Cortex of kidney (tissue), 1 donor: ENCODE data around the gene SLFN14.
"Not testable (repeated sequence)": the region's sequence is repeated elsewhere in the genome, so short reads cannot be mapped to it uniquely, and the experiment has no call there.

ENCODE experiments used
- DNase-seq: peaks from one replicate; lab custom pipeline; 2025; lab: John Stamatoyannopoulos, UW

SLFN14 gene

DNA sequence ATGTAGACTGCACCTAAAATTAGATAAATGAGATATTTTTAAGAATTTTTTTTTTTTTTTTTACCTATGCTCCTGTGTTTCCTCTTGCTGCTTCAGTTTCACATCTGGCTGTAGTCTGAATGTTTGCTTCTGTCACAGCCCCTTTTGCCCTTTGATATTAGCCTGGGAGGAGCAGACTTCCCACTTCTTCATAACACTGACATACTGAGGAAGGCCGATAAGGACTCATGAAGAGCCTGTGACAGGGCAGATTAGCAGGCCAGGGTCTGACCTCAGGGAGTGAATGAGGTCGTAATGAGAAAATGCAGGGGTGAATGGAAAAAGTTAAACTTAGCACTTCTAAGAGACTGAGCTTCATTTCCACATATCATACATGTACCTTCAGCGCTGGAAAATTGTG, at the start of gene SLFN14:
Gene SLFN14 (minus strand): TSS at position 117 of the 400 bp plus-strand sequence. CDS start 2,757 bp downstream, outside the sequence.
- DNase-seq, result no peak

DNA sequence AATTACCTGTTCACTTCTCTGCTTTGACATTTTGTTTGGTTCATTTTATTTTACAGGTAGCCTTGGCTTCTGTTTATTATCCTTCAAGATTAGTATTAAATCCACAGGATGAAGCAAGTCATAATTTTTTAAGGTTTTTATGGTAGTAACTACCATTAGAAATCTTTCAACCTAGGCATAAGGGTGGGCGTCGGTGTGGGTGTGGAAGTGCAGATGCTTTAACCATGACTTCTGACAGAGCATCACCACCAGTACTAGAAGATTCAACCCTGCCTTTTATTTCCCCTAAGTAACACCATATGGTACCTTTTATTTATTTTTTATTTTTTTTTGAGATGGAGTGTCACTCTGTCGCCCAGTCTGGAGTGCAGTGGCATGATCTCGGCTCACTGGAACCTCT, 49.2 kb upstream of the SLFN14 start:
- DNase-seq, result no peak

DNA sequence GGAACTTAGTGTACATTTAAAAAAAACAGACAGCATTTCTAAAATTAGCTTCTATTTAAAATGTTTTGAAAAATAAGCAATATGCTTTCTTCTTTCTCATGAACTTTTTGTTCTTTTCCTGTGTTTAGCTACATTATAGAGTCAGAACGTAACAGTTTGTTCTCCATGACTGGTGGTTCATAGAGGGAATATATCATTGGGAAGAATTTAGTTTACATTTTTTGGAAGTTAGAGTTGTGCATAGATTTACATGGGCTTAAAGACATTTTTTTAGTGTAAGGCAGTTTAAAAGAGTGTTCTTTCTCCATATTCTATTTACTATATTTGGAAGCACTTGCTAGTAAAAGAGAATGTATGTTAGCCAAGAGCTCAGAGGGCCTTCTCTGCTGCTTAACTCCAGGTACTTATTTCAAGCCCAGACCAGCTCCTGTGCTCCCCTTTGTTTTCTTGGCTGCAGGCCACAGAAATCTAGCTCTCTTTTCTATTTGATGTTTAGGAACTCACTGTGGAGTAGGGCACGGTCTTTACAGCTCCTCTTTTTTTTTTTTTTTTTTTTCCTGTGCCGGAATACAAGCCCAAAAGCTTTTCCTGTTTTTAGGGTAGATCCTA, 46.7 kb upstream of the SLFN14 start:
- DNase-seq, result no peak

DNA sequence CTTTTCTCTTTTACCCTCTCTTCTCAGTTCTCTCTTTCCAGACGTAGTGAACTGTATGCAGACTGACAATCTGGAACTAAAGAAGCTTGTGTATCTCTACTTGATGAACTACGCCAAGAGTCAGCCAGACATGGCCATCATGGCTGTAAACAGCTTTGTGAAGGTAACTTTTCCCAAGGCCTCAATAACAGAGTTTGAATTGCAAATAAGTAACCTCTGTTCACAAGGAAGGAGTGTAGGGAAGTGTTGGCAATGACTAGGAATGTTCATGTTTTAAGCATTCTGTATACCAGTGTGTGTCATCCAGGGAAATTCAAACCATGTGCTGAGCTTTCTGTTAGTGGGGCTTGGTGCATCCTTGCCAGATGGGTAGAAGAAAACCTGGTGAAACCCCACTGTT, 45.1 kb upstream of the SLFN14 start:
- DNase-seq, result no peak

DNA sequence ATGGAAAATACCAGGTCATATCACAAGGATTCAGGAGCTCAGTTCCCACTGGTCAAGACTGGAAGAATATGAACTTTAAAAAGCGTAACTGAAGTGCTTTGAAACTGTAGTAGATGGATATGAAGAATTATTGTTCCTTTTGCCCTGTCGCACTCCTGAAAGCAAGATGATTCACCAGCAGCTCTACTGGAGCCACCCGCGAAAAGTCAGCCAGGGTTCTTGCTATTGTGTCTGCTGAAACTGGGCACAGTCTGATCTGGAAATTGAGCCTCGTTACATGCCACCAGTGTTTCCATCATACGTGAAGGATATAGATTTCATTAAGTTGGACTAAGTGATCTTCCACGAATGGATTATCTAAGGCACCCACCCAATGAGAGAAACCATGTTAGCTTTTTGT, 43.1 kb upstream of the SLFN14 start:
- DNase-seq, result no peak

DNA sequence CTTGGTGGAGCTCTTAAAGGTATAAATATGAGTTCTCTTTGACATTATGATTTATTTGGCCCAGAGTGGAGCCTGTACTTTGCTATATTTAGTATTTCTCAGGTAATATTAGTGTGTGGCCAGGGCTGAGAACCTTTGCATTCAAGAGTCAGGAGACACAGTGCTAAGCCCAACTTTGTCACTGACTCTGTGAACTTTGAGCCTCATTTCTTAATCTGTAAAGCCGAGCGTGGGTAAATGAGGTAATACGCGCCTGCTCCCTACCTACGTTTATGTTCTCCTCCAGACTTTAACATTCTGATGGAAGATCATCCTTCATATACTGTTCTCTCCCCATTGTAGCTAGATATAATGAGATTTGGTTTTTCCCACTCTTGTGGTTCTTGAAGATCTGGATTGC, 37.0 kb upstream of the SLFN14 start:
- DNase-seq, result no peak

DNA sequence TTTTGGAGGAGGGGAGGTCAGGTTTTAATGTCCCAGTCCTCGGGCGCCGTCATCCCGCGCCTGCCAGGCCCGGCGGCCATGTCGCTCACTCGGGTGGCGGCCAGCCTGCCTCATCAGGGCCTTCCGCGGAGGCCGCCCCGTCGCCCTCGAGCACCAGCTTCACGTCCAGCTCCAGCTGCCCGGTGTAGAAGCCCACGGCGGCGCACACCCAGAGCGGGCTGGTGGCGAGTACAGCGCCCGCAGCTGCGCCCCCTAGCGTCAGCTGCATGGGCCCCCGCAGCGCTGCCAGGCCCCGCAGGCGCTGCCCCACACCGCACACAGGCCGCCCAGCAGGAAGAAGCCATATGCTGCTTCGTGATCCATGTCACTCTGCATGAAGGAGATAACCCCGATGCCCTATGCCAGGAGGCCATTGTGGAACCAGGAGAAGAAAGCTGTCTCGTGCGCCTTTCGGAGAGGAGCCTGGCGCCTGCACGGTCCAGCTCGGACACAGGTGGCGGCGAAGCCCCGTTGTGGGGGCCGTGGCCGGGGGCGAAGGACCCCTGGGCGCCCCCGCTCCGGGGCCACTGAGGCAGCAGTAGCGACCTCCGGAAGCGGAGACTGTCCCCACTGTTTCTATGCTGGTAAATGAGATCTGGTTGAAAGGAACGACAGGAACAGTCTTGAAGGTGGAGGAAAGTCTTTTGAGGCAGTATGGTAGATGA, 36.1 kb upstream of the SLFN14 start:
- DNase-seq, result no peak

DNA sequence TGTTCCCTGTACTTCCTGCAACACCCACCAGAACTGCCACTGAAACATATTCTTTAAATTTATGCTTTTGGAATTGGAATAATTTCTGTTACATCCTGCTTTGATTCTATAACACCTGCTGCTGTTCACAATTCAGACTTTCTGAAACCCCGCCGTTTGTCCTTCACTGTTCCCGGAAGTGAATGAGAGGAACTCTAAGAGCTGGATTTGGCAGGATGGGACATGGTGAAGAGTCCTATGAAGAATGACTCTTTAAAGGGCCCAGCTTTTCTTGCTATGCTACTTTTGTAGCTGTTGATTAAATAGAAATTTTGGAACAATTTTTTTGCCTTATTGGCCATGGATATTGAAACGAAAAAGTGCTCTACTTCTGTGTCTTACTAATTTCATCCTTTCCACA, 35.5 kb upstream of the SLFN14 start:
- no peak for DNase-seq

DNA sequence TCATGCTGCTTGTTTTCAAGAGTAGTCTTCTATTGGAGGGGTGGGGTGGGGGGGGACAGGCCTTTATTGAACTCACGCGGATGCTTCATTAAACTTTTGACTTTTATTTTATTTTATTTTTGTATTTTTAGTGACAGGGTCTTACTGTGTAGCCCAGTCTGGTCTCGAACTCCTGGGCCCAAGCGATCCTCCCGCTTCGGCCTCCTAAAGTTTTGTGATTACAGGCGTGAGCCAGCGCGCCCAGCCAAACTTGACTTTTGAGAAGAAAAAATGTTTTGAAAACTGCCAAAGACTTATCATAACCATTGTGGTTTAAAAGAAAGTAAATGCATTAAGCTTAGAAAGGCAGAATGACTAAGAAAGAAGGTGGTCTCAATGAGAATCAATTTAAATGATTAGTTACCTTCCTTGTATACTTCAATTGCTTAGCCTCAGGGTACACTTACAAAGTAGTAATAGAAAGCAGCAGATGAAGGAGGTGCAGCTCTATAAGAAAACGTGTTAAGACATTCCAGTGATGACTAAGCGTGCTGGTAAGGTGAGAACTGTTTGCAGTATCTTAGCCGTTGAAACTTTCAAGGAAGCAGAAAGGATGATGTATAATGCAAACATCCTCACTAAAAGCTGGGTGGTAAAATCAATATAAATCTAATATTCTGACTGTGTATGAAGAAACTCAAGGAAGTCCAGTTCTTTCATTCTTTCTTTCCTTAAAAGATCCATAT, 27.7 kb upstream of the SLFN14 start:
- no peak for DNase-seq

DNA sequence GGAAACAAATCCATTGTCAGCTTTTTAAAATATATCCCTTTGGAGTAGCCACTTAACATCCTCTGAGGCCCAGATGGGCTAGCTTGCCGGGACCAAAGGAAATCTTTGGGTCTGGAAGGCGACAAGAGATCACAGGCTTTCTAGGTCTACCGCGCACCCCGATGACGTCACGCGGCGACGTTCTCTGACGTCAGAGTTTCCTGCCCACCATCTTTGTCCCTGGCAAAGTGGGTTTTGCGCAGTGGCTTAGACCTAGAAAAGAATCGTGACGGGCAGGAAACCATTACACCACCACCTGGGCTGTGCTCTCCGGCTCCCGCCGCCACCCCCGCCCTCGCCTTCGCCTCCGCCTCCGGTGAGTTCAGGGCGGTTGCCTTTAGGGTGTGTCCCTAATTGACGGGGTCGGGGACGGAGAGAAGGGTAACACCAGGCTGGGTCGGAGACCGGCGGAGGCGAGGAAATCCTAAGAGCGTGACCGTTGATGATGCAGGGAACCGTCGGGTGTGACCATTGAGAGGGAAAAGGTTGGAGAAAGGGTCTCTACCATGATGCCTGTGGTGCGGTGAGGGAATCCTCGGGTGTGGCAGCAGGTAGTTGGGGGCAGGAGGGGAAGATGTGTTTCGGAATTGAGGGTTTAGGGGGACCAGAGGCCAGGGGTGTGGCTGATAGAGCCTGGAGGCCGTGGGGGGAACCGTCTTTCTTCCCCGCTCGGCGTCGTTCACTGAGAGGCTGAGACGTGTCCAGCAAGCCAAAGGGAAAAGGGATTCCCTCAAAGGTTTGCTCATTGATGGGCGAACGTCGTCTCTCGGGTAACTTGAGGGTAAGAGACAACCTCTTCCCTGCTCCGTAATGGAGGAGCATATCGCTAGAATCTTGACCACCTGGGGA, 26.7 kb upstream of the SLFN14 start, which contains the start of gene AP2B1:
Gene AP2B1 (plus strand): TSS at position 249 of the 888 bp plus-strand sequence. CDS start 6,709 bp downstream, outside the sequence.
- DNase-seq, result no peak

DNA sequence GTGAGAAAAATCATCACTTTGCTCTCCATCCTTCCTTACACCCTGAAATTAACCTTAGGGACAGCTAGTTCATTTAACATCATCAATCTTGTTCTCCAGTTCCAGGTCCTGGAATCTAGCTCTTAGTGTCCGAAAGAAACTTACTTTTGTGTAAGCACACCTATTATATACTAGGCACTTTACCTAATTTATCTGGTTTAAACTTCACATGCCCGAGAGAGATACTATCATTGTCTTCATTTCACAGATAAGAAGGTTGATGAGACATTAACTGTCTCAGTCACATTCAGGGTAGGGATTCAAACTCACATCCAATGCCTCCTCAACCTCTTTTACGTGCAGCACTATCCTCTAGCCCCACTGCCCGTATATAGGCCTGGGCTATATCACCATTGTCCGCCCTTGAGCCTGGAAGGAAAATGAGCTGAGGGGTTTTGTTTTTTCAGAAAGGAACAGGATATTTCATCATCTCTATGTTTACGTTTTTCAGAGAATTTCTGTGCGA, 26.0 kb upstream of the SLFN14 start:
- DNase-seq, result no peak

DNA sequence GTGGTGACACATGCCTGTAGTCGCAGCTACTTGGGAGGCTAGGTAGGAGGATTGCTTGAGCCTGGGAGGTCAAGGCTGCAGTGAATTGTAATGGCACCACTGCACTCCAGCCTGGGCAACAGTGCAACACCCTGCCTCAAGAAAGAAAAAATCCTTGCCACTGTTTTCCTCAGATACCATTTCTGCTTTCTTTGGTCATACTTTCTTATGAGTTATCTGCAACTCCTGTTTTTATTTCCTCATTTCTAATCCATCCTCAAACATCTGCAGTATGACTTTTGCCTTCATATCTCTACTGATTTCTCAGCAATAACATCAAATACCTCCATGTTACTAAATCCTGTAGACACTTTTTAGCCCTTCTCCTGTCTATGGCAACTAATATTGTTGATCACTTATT, 23.4 kb upstream of the SLFN14 start:
- DNase-seq, result no peak

DNA sequence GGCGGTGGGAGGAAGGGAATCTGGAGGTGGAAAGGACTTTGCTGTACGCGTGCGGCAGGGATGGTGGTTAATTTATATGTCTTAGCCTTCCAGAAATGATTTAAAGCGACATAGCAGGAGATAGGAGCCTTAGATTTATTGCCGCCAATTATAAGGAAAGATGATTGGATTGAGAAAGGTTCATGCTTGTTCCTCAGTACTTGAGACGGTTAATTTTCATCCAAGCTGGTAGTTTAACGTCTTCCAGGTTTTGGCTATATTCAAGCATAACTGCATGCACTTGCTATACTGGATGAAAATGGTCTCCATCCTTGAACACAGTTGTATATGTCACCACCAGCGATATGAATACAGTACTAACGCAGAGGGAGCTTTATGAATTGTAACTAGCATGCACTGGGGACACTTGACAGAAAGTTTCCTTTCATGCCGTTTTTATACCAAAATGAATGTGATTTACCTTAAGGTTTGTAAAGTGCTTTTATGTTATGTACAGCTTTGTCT, 18.4 kb upstream of the SLFN14 start:
- no peak for DNase-seq

DNA sequence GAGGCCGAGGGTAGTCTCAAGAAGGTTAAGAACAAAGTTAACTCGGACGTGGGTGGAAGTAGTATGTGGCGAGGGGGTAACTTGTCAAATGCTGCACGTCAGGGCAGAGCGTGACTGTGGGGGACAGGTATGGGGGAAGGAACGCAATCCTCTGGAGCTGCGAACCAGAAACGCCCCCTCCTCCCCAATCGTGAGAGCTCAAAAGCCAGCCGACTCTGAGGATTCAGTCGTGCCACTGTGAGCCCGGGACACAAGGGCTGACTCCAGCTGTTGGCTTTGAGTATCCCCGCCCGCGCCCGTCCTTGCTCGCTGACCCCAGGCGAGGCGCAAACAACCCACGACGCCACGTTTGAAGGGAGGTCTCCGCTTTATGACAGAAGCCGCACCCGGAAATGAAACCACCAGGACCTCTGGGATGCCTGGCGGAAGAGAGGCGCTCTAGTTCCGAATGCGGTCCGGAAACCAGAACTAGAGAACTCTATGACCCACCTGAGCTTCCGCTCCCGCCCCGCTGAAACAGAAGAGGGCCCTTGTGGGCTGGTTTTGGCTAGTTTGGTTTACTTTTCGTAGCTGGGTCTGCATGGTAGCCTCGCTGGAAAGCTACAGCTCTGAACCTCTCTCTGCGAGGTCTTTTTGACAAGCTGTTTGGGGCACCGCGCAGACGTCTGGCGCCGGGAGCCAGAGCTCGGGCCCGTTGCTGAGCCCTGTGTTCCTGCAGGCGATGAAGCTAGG, 17.7 kb upstream of the SLFN14 start, which contains the start of gene PEX12:
Gene PEX12 (minus strand): TSS at position 375 of the 732 bp plus-strand sequence. CDS start 550 bp downstream, outside the sequence.
- no peak for DNase-seq

DNA sequence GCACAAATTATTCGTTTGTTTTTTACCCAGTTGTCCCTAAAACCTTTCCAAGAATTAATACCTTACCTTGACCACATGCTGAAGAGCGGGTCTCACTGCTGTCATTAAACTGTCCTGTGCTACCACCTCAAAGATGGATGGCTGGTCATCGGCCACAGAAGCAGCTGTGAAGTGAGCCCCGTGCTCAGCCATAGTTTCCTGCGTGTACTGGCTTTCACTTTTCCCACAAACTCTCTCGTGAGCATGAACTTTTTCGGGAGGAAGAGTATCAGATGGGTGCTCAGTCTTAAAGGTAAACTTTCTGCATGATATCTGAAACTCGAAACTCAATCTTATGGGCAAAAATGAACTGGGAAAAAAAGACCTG, 17.2 kb upstream of the SLFN14 start:
- no peak for DNase-seq

DNA sequence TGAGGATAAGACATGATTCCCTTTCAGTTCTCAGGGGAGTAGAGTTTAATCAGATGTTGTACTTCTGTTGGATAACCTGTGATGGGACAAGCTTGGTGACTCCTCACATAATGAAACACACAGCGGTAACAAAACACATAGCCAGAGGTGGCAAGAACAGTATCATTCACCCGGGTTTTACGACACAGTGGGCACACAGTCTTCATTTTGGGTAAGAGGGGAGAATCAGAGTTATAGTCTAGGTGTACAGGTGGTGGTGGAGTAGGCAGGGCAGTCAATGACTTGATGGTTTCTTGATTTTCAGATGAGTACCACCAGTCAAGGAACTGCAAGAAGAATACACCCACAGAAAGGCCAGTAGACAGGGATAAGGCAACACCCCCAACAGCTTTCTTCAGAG, 15.1 kb upstream of the SLFN14 start:
- no peak for DNase-seq

DNA sequence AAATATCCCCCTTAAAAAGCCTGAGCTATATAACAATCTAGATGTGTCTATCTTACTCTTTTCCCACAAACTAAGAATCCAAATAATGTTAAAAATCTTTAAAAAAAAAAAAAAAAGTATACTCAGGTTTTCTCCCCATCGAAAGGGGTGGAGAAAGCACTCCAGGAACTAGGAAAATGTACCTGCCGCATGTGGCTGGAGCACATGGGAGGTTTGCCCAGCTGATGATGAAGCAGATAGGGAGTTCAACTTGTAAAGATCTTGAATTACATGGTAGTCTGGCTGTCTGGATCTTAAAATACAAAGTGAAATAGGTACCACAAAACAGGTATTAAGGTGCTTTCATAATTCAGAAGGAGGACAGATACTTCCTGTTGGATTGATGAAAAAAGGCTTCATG, 8.8 kb upstream of the SLFN14 start:
- DNase-seq, result no peak

DNA sequence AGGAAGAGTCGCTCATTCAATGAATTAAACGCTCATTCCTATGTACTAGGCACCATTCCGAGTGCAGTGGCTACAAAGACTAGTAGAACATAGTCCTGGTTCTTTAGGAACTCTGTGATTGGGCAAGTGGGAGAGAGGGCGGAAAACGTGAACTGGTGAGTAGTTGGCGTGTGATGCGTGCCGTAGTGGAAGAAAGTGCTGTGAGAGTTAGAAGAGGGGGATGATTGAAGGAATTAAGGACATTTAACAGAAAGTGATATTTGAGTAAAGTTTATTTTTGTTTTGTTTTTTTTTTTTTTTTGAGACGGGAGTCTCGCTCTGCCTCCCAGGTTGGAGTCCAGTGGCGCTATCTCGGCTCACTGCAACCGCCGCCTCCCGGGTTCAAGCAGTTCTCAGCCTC, 7.9 kb upstream of the SLFN14 start:
- no peak for DNase-seq

DNA sequence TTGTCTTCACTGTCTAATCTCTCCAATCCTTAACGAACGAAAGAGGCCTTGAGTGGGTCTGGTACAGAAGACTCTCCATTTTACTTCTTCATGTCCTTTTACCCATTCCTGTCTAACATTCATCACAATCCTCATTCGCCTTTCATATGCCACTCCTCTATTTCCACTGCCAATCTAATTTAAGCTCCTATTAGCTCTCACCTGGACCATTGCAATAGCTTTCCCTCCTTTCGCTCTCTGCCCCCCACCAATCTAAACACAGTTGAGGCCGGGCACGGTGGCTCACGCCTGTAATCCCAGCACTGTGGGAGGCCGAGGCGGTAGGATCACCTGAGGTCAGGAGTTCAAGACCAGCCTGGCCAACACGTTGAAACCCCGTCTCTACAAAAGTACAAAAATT, 6.3 kb upstream of the SLFN14 start:
- DNase-seq, result no peak

DNA sequence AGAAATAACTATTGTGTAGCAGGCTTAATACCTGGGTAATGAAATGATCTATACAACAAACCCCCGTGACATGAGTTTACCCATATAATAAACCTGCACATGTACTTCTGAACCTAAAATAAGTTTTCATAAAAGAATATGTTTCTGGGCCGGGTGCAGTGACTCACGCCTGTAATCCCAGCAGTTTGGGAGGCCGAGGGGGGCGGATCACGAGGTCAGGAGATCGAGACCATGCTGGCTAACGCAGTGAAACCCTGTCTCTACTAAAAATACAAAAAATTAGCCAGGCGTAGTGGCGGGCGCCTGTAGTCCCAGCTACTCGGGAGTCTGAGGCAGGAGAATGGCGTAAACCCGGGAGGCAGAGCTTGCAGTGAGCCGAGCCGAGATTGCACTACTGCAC, 2.6 kb upstream of the SLFN14 start:
- DNase-seq, result not testable (repeated sequence)
